Activated naive CD4-positive, alpha-beta T cell treated with anti-CD3 and anti-CD28 coated beads, Interleukin-2, amount 50 U/mL, for 24 hours (primary cell): ENCODE measurements around the gene MOGAT2.
"Not testable (repeated sequence)": the region's sequence is repeated elsewhere in the genome, so short reads cannot be mapped to it uniquely, and the experiment has no call there.

Experiments
- H3K27ac Mint-ChIP-seq: one replicate; pipeline ENCODE4 v1.8.0; 2021; ENCODE audit warnings: mild to moderate bottlenecking, mixed read lengths
- H3K27me3 Mint-ChIP-seq: one replicate; pipeline ENCODE4 v1.8.0; 2021; ENCODE audit warnings: mixed read lengths
- H3K36me3 Mint-ChIP-seq: one replicate; pipeline ENCODE4 v1.8.0; 2021; ENCODE audit warnings: mixed read lengths
- H3K4me1 Mint-ChIP-seq: one replicate; pipeline ENCODE4 v1.8.0; 2021; ENCODE audit warnings: mixed read lengths
- H3K4me3 Mint-ChIP-seq: one replicate; pipeline ENCODE4 v1.8.0; 2021; ENCODE audit warnings: mild to moderate bottlenecking, mixed read lengths
- H3K9me3 Mint-ChIP-seq: one replicate; pipeline ENCODE4 v1.8.0; 2021; ENCODE audit warnings: mixed read lengths

The MOGAT2 gene

DNA sequence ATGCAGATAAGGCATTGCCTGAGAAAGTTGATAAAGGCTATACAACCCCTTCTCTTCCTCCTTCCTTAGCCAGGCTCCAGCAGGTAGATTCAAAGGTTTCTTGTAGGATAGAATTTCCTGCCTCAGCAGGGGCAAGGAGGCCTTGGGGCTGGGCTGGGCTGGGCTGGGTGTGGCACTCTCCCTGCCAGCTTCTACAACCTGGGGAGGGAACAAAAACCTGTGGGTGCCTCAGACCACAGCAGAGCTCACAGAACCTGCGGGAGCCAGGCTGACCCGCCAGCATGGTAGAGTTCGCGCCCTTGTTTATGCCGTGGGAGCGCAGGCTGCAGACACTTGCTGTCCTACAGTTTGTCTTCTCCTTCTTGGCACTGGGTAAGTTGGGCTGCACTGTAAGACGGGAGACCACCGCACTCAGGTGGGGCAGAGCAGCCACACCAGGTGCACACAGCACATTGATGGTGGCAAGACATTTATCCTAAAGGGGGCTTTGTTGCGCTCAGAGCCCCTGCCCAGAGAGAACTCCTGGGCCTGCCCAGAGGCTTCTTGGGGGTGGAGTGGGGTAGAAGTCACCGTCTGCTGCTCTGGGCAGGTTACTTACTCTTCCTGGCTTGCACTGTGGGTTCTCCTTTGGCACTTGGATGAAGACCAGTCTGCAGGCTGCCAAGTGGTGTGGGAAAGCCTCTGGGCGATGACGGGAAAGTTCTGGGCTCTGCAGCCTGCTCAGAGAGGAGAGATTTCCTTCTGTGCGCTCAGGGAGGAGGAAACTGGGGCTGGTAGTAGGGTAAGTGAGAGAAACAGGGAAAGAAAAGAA is at the start of gene MOGAT2:
TSS of gene MOGAT2 (plus strand) at position 231 of the 811 bp plus-strand sequence. CDS start at position 282, 51 bp downstream.
- Mint-ChIP-seq H3K9me3 (no peaks in the 10 kb centered on the region), H3K27me3 (no peaks in the 10 kb centered on the region), H3K4me3 (no peak within 1 kb of the TSS), H3K4me1 (no peaks in the 10 kb centered on the region), H3K36me3 (no peaks in the 10 kb centered on the region), H3K27ac (no peak within 1 kb of the TSS)

DNA sequence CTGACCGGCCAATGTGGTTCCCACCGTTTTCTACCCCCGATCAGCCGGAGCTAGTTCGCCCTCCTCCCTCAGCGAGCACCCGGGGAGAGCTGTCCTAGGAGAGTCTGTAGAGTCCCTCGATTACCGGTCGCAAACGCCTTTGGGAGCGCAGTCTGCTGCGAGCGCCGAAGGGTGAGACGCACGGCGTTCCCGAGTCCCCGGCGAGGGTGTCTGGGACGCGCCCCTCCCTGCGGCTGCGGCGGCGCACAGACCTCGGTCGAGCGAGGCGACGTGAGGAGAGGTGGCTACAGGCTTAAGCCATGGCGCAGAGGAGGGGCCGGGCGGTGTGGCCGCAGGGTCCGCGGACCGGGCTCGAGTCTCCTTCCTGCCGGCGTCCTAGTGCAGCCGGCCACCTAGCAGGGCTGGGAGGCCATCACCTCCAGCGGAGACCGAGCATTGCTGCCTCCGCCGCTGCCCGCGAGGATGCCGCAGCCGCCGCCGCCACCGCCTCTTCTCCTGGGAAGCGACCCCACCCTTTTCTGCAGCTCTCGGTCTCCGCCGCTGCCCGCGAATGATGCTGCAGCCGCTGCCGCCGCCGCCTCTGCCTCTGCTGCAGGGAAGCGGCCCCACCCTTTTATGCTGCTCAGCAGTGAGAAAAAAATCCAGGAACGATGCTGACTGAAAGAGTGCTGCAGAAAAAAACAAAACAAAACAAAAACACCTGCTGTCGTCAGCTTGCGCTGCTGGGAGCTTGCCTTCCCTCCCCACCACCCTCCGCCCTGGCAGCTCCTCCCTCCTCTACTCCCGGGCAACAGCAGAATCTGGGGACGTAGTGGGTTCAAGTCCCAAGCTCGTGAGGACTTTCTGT is 49.0 kb upstream of the MOGAT2 start, which contains the start of gene MAP6:
TSS of gene MAP6 (minus strand) at position 588 of the 847 bp plus-strand sequence. CDS start 669 bp downstream, outside the sequence.
- Mint-ChIP-seq H3K36me3 (no peaks in the 10 kb centered on the region), H3K27me3 (peaks cover 46% of the 10 kb centered on the region), H3K27ac (no peak within 1 kb of the TSS)

GRCh38 chr11:75673977-75674582 is 43.6 kb upstream of the MOGAT2 start:
- Mint-ChIP-seq H3K36me3 (no peaks in the 10 kb centered on the region), H3K4me1 (no peaks in the 10 kb centered on the region), H3K27ac (no peak overlapping the region), H3K4me3 (no peak overlapping the region), H3K9me3 (peaks cover 8% of the 10 kb centered on the region), H3K27me3 (peaks cover 30% of the 10 kb centered on the region)

More for the DNA sequence above, 49.0 kb upstream of the MOGAT2 start, which contains the start of gene MAP6:
- H3K4me1 Mint-ChIP-seq, result peaks cover 10% of the 10 kb centered on the region
- H3K9me3 Mint-ChIP-seq, result peaks cover 8% of the 10 kb centered on the region
- H3K4me3 Mint-ChIP-seq, result peak within 1 kb of the TSS; percentile 88

GRCh38 chr11:75677275-75677674 is 40.4 kb upstream of the MOGAT2 start:
- Mint-ChIP-seq H3K27ac (no peak overlapping the region), H3K9me3 (peaks cover 7% of the 10 kb centered on the region), H3K27me3 (peaks cover 20% of the 10 kb centered on the region), H3K4me1 (no peaks in the 10 kb centered on the region), H3K36me3 (no peaks in the 10 kb centered on the region), H3K4me3 (no peak overlapping the region)

DNA sequence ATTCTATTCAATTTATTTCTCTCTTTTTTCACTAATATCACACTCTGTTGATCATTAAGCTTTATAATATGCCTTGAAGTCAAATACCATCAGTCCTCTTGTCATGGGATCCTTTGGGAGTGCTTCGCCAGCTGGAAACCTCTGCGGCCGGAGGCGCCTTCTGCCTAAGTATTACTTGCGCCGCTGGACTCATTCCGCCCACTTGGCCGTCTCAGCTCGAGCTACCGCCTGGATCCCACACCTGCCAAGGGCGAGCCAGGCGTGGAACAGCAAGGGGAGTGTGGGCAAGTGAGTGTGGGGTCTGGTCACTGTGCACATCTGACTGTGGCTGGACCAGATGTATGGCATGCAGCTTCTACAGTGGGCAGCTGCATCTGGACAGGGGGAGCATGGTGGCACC is 39.7 kb upstream of the MOGAT2 start:
- Mint-ChIP-seq H3K9me3 (peaks cover under 1% of the 10 kb centered on the region), H3K36me3 (no peaks in the 10 kb centered on the region), H3K4me1 (no peaks in the 10 kb centered on the region), H3K27me3 (peaks cover 20% of the 10 kb centered on the region), H3K4me3 (no peak overlapping the region), H3K27ac (no peak overlapping the region)

DNA sequence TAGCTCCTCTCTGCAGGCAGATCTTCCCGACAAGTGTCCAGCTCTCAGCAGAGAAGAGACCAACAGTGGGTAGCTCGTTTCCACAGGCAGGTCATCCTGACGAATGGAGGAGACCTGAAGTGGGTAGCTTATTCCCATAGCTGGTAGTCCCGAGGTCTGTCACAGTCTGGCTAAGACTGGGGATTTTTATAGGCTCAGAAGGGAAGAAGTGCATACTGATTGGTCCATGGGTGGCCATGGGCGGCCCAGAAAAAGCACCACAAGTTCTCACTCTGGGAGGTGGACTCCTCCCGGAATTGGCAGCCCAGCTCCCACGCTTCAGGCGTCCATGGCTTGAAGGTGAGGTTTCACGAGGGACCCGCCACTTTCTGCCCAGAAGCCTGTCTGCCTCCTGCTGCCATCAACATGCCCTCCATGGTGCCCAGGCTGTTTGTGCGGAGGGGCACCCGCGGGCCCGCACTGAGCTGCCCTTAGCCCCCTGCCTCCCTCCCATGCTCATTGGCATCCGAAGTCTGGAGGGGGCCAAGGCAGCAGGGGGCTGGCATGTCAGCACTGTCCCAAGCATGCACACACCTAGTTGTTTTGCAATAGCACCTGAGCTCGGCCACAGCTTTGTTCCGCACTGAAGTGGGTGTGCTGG is 38.9 kb upstream of the MOGAT2 start:
- Mint-ChIP-seq H3K27me3 (peaks cover 22% of the 10 kb centered on the region), H3K27ac (no peak overlapping the region), H3K4me1 (no peaks in the 10 kb centered on the region), H3K4me3 (no peak overlapping the region), H3K9me3 (no peaks in the 10 kb centered on the region), H3K36me3 (no peaks in the 10 kb centered on the region)

GRCh38 chr11:75679566-75679965 is 38.1 kb upstream of the MOGAT2 start:
- Mint-ChIP-seq H3K4me1 (no peaks in the 10 kb centered on the region), H3K36me3 (no peaks in the 10 kb centered on the region), H3K4me3 (no peak overlapping the region), H3K27me3 (peaks cover 23% of the 10 kb centered on the region), H3K9me3 (no peaks in the 10 kb centered on the region), H3K27ac (no peak overlapping the region)

- Mint-ChIP-seq H3K27me3 (peaks cover 34% of the 10 kb centered on the region), H3K9me3 (peaks cover 17% of the 10 kb centered on the region), H3K36me3 (peaks cover 12% of the 10 kb centered on the region)
- H3K27ac Mint-ChIP-seq, H3K4me3 Mint-ChIP-seq, H3K4me1 Mint-ChIP-seq: not testable (repeated sequence)
Observed at GRCh38 chr11:75683856-75684255, 33.8 kb upstream of the MOGAT2 start.

- H3K9me3 Mint-ChIP-seq, result peaks cover 13% of the 10 kb centered on the region
- no peak overlapping the region for H3K27ac Mint-ChIP-seq
- no peaks in the 10 kb centered on the region for H3K4me1 Mint-ChIP-seq
- peaks cover 8% of the 10 kb centered on the region for H3K36me3 Mint-ChIP-seq
- H3K27me3 Mint-ChIP-seq, result peaks cover 23% of the 10 kb centered on the region
- H3K4me3 Mint-ChIP-seq, result no peak overlapping the region
Observed at GRCh38 chr11:75689863-75690609, 27.6 kb upstream of the MOGAT2 start.

- Mint-ChIP-seq H3K4me3 (no peak overlapping the region), H3K27me3 (peaks cover 23% of the 10 kb centered on the region), H3K36me3 (peaks cover 3% of the 10 kb centered on the region), H3K27ac (no peak overlapping the region), H3K4me1 (no peaks in the 10 kb centered on the region), H3K9me3 (no peaks in the 10 kb centered on the region)
Observed at GRCh38 chr11:75691804-75692203, 25.8 kb upstream of the MOGAT2 start.

GRCh38 chr11:75697906-75698581 is 19.6 kb upstream of the MOGAT2 start:
- Mint-ChIP-seq H3K9me3 (no peaks in the 10 kb centered on the region), H3K36me3 (peaks cover 3% of the 10 kb centered on the region), H3K4me3 (no peak overlapping the region), H3K27me3 (peaks cover 30% of the 10 kb centered on the region), H3K4me1 (no peaks in the 10 kb centered on the region), H3K27ac (no peak overlapping the region)

DNA sequence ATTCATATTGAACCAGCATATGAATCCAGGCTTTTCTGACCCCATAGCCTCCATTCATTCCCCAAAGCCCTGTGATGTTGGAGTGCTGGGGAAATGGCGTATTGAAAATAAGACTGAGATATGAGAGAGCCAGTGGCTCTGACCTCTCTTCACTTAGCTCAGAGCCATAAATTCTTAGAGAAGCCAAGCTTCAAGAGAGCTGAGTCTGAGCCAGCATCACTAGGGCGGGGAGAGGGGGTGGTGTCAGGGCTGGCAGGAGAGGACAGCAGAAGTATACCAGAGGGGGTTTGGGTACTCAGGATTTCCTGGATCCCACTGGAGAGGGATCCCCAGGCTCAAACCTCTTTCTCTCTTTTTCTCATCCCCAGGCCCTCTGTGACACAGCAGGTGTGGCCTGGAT is 16.7 kb upstream of the MOGAT2 start:
- Mint-ChIP-seq H3K4me3 (no peak overlapping the region), H3K36me3 (peaks cover 3% of the 10 kb centered on the region), H3K27ac (no peak overlapping the region), H3K9me3 (no peaks in the 10 kb centered on the region), H3K4me1 (peaks cover 4% of the 10 kb centered on the region), H3K27me3 (peaks cover 21% of the 10 kb centered on the region)

GRCh38 chr11:75703695-75704237 is 13.9 kb upstream of the MOGAT2 start:
- no peak overlapping the region for H3K27ac Mint-ChIP-seq
- peaks cover 4% of the 10 kb centered on the region for H3K4me1 Mint-ChIP-seq
- no peaks in the 10 kb centered on the region for H3K9me3 Mint-ChIP-seq
- no peak overlapping the region for H3K4me3 Mint-ChIP-seq
- H3K36me3 Mint-ChIP-seq, result no peaks in the 10 kb centered on the region
- peaks cover 6% of the 10 kb centered on the region for H3K27me3 Mint-ChIP-seq

DNA sequence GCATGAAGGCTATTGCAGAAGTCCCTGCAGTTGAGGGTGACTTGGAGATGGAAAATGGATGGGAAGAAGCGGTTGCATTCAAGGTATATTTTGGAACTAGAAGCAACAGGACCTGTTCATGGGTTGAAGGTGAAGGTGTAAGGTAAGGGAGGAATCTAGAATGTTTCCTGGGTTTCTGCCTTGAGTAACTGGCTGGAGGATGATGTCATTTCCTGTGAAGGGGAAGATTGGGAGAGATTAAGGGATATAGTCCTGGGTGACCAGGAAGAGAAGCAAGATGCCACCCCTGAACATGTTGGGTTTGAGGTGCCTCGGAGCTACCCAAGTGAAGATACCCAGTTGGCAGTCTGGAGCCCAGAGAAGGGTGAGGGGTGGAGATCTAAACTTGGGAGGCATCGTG is 12.1 kb upstream of the MOGAT2 start:
- H3K4me3 Mint-ChIP-seq, result no peak overlapping the region
- H3K27me3 Mint-ChIP-seq, result no peaks in the 10 kb centered on the region
- H3K36me3 Mint-ChIP-seq, result no peaks in the 10 kb centered on the region
- no peak overlapping the region for H3K27ac Mint-ChIP-seq
- H3K4me1 Mint-ChIP-seq, result peaks cover 4% of the 10 kb centered on the region
- no peaks in the 10 kb centered on the region for H3K9me3 Mint-ChIP-seq
